HG02970 (cell line): Measurements from ENCODE around the gene RAD51B.

Experiments used
- ATAC-seq: cut with Tn5 transposase; IDR thresholded peaks from one replicate; pipeline ENCODE4 v1.9.1; 2021; ENCODE audit warnings: mild to moderate bottlenecking, moderate library complexity, moderate number of reproducible peaks; ENCODE audit not compliant: unreplicated experiment, low FRiP score

RAD51B gene

DNA sequence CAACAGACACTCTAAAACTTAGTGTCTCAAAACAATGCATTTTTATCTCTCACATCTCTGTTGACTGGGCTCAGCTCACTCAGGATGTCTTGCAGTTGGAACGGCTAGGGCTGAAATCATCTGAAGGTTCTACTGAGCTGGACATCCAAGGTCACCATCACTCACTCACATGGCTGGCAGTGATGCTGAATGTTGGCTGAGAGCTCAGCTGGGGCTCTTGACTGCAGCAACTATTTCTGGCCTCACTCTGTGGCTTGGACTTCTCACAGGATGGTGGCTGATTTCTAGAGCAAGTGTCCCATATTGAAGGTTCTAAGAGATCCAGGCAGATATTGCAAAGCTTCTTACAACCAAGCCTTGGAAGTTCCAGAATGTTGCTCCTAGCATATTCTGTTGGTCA is 806.8 kb downstream of the RAD51B start:
- ATAC-seq = no peak

DNA sequence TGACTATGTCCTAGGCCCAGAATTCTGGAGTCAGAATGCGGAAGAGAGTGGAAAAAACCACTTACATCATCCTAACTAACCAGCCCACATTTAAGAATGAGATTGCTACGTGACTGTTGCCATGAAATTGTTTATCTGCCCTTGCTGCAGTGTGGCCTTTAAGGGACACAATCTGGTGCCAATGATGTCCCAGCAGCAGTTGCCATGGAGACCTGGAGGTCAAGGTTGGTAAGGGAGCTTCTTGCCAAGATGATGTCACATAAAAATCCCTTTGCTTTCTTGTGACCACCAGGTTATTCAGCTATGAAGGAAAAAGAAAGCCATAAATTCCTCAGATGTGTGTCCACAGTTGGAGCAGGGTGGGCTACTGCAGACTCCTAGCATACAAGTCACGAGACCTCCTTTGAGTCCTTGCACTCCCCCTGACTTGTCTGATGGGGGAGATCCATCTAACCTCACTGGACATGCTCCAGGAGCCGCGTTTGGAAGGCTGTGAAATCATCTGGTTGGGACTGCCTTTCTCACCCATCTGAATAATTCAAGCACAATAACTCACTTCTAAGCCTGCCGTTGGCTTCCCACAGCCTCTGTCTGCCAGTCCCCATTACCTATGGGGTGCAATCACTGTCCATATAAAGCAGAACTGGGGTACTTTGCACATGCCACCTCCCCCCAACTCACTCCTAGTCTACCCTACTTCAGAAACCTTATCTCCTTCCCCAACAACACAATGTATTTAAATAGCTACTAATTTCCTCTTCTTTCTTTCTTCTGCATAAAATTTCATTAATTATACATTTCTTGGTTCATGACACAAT is 807.7 kb downstream of the RAD51B start:
- no peak for ATAC-seq

DNA sequence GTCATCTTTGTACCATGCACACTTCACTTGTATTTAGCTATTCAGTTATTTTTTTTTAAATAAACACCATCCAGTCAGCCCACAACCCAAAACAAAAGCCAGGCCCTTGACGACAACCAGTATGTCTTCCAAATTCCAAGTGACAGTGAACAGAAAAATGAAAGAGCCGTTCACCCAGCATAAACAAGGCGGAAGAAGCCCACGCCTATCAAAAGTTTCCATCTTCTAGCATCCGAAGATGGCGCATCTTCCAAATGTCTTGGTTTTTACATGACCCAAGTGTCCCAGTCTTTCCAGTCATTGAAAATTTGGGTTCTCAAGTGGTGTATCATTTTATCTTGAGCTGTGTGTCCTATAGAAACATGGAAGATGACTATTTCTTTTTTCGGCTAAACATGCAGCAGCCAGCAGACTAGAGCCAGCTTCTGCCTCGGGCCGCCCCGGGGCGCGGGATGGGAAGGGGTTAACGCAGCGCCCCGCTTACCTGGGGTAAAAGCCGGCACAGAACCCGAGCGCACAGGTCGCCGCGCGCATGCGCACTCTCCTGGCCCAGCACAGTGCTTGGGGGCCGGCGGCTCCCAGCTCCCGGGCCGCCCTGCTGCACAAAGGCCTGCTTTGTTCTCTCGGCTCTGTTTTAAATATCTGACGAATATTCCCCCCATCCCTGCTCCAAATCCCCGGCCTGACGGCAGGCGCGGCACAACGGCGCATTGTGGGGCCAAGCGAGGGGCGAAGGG is 808.5 kb downstream of the RAD51B start:
- no peak for ATAC-seq

DNA sequence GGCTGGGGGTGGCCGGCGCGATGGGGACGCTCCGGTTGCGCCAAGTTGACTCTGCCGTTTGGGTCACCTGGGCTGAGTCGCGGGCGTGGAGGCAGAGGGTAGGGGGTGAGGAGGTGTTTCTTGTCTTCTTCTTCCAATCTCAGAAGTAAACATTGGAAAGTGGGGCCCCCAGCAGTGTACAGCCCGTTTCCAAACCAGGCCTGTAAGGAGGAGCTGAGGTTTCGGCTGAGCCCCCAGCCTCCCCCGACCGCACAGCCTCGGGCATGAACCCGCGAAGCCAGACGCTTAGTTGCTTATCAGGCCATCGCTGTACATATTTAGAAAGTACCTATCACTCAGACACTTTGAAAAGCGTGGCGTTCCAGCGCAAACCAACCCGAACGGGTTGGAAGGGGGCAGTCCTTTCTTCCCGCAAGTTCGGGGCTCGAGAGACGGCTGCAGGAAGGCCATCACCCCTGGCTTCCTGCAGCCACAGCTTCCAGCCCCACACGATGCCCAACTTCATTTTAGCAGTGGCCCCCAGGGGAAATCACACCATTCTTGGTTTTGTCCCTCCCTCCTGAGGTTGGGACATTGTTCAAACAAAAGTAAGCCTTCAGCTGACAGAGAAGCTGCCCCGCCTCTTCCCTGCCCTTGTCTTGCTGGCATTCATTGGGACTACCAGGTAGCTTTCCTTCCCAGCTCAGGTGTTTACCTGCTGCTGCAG is 809.2 kb downstream of the RAD51B start:
- no peak for ATAC-seq

DNA sequence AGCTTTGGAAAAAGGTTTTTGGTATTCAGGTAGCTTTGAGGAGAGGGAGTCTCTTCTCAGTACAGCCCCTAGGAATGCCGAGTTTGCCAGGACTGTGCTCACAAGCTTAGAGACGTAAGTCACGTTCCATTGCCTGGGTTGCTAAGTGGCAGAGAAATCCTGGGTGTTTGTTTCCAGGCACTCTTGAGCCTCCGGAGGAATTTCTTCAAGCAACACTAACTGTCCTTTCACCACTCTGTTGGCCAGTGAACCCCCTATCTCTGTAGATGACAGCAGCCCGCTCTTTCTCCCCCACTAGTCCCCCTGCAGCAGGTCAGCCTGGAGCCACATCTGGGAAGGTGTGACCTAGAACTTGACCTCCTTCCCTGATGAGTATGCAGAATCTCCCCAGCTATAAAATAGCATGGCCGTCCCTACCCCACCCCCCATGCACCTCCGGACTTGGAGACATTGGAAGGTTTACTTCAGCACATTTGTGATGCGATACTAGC is 810.5 kb downstream of the RAD51B start:
- ATAC-seq = no peak

DNA sequence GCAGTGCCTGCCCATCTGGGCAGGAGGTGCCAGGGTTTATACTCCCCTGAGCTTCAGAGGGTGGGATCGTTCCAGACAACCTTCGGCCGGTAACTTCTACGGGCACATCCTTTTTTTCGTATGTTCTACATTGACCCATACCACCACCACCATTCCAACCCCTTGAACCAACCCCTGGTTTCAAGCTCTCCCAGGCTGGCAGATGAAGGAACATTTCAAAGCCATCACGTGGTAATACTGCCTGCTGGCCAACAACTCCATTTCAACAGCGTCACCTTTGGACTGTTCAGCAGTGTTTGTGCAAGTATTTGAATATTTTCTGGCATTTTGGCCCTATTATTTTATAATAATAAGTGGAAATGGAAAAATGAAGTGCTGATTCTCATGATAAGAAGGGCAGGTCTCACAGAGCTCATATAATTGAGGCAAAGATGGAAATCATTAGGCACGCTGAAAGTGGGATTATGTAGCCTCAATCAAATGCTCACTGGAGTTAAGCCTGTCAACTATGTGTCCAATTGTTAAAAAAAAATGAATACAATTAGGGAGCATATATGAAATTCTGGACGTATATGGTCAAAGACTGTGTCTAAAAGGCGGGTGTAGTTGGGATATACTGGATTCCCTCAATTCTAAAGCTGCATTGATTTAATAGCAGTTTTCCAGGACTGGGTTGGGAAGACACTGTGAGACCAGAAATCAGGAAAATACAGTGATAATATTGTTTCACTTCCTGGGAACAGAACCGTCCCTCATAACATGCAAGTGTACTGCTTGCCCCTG is 811.2 kb downstream of the RAD51B start:
- ATAC-seq = no peak

DNA sequence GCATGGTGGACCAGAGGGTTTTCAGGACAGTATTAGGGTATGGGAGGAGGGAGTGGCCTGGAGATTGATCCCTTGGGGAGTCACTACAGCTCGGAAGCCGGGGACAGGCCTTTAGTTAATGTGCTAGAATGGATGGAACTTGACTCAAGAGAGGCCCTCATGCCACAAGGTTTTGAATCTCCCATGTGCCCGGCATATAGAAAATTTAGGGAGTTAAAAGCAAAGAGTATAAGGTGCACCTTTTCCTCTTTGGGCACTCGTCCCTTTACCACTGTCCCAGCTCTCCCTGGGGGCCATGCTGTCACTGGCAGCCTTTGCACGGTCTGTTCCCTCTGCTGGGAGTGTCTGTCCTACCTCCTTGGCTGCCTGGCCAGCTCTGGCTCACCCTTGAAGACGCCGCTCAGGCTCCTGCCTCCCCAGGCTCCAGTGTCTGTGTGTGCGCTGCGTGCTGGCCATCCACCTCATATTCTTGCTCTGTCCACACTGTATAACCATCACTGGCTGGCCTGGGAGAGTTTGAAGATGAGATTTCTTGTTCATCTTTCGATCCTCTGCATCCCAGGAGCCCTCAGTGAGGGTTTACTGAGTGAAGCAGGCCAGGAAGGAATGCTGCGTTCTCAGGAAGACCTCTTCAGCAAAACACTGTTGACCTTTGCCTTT is 811.9 kb downstream of the RAD51B start:
- no peak for ATAC-seq

DNA sequence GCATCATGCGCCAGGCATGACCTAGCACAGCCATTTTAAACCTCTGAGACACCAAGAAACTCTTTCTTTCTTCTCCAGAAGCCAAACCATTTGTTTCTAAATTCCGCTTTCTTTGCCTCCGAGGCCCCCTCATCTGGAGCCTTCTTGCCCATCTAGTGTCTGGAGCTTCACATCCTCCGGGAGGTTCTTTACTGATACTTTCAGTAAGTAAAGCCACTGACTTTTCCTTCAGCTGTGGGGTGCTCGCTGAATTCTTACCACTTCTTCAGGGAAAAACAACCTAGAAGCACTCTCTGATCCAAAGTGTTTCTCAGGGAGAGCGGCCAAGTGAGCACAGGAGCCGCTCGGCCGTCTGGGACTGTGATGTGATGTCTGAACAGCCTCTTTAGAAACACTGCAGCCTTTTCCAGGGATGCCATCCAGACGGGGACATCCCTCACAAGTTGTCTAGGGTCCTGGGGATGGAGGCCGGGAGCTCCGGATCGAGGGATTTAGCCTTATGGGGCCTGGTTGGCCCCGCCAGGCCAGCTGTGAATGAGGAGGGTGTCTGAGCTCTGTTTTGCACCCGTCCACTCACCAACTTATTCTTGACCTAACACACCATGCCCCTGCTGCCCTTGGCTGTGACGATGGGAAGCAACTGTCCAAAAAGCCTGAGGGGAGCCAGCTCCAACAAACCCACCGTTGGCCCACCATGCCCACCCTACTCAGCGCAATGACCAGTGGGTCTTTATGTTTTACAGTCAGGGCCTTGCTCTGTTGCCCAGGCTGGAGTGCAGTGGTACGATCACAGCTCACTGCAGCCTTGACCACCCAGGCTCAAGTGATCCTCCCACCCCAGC is 812.7 kb downstream of the RAD51B start:
- ATAC-seq = no peak

DNA sequence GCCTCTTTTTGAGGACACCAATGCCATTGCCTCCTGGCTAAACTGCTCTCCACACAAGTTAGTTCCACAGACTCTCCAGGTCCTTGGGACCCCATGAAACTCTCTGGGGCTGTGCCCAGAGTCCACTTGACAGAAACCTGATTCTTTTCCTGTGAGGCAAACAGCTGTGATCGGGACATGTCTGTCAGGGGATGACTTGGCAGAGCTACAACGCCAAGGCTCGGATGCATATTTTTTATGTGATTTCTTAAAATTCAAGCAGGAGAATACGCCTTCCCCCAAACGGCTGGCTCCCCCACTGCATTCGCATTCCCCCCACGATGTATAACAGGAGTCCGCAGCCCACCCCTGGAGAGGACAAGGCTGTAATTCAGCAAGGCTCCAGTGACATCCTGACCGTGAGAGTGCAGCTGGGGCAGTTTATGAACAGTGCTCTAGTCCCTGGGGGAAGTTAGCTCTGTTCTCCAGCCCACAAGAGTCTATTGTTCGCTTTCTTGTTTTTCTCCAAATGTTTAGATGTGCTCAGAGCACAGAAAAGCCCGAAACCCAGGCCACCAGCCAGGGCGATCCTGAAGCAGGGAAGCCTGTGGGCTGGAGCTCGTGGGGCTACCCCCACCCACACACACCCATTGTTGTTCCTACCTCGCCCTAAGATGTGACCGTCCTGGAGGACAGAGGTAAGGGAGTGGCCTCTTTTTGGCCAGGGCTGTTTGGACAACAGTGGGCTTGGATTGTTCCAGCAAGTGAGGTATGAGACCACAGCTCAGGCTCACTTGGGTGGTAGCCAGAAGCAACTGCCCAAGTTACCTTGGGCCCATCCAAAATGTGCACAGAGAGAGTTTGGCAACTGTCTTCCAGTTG is 813.8 kb downstream of the RAD51B start:
- no peak for ATAC-seq

DNA sequence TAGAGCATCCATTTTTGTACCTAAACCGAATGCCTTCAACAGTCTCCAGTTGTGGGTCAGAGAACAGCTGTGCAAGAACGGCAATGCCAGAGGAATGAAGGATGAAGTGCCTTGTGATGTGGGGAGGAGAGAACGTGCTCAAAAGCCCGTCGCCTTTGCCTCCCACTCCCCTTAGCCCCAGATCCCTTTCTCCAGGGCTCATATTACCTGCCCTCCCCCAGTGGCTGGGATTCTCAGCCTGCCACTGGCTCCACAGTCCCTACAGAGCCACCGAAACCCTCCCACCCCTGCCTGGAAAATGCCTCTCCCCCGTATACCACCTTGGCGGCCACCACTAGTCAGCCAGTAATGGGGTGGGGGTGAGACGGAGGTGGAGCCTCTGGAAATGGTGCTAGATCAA is 814.8 kb downstream of the RAD51B start:
- ATAC-seq = no peak

DNA sequence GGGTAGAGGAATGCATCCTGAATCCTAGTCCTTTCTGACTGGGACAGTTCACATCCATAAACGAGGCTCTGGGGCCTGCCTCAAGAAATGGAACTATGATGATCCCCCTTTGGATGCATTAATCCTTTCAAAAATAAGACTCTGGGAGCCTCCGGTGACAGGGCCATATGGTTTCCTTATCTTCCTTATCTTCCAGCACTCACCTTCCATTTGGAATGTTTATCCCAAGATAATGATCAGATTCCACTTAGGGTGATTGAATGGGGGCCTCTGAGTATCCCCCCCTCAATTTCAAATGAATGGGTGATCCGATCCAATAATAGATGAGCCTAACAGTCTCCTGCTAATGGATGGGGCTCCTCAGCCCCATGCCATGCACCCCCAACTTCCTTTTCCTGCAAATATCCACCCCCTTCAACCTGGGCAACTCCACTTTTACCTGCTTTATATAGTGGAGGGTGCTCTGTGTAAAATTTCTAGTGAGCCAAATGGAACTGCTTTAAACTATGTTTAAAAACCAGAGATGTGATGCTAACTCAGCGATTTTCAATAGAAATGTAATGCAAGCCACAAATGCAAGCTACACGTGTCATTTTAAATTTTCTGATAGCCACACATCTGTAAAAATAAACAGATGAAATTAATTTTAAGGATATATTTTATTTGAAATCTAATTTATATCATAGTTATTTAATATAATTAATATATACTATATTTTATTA is 815.5 kb downstream of the RAD51B start:
- no peak for ATAC-seq

DNA sequence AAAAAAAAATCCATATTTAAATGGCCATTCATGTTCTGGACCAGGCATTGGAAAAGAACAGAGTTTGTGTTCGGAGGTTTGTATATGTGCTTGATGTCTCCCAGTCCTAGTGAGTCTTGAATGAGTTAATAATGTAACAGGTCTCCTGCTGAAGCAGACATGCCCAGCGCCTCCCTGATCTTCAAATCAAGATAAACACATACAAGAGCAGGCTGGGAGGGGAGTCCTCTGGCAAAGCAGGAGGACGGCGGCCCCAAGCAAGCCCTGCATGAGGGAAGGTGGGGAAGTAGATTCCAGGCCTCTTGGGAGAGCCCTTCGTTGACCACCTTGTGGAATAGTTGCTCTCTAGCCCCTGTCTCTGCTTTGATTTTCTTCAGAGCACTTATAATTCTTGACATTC is 817.0 kb downstream of the RAD51B start:
- ATAC-seq = no peak

DNA sequence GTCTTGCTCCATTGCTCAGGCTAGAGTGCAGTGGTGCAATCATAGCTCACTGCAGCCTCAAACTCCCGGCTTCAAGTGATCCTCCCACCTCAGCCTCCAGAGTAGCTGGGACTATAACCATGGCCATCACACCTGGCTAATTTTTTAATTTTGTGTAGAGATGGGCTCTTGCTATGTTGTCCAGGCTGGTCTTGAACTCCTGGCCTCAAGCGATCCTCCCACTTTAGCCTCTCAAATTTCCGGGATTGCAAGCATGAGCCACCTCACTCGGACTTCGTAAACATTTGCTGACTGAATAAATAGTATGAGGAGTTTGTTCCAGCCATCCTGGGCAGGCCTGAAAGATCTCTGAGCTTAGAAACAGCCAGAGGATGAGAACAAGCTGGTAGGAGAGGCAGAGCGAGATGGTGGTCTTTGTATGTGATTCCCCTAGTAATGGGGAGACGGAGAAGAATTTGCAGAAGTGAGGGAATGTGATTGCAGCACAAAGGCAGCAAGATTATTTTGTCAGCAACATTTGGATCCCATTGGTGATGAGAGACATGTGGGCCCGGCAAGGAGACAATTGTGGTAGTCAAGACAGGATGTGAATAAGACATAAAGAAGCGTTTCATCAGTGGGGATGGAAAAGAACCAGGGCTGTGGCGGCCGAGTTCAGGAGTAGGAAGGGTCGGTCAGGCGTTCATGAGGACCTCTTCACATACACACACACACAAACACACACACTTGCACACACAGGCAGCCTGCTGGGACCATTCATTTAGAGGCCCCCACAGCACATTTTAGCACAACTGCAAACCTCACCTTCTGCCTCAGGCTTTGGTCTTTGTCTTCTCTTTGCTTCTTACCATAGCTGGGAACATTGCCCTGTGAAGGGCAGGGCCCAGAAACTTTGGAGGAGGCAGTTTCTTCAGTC is 817.8 kb downstream of the RAD51B start:
- ATAC-seq = no peak

DNA sequence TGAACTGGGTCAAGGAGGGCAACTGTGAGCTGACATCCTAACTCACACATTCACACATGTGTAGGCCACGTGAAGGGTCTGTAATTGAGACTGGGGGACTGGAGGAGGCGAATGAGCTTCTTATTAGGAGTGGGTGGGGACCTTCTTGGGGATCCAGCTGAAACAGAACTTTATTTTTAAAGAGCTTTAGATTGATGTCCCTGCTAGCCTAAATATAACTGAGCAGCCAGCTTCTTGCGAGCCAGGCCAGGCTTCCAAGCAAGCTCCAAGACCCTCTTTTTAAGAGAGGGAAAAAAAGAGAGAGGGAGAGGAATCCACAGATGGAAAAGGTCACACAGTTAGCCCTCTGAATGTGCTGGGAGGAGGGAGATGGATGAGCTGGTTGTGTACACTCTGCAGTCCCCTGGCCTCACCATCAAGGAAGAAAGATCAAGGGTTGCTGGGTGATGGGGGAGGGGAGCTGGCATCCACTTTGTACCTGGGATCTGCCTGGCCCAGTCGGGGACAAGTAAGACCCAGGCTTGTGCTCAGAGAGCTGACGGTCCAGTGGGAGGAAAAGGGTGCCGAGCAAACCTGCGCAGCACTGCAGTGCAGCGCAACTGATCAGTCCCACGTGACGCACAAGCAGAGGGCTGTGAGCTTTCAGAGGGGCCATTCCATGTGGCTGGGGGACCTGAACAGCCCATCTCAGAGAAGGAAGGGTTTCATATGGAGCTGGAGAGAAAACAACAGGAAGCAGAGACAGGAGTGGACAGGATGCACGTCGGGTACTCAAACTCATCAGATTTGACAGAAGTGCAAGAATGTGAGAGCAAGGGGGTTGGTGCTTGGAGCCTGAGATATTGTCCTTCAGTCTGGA is 818.8 kb downstream of the RAD51B start:
- ATAC-seq = no peak

DNA sequence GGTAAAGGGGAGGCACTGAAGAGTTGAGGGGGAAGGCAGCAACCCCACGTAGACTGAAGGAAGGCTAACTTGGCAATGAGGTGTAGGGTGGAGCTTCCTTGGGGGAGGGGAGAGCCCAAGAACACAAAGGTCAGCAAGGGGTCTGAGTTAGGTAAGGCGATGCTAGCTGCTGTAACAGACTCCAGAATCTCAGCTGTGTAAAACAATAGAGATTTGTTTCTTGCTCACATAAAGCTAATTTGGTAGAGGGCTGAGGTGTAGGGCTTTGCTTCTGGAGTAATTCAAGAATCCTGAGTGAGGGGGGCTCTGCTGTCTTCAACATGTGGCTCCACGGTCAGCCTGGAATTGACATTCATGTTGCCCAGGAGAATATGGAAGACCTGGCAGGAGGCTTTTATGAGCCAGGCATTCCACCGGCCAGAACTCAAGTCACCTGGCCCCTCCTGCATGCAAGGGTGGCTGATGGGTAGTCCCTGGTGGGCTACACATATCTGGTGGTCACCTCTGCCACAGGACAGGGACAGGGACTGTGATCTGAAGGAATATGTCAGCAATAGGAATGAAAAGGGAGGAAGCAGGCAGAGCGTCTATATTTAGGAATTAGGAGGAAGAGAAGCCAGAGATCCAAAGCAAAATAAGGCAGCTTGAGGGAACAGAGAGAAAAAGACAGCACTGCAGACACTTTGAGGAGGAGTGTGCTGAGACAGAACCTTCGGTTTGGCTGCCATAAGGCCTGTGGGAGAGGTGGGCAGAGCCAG is 819.6 kb downstream of the RAD51B start:
- ATAC-seq = no peak
